HG02981 (cell line): Measurements from ENCODE around the gene LIG1.
"Not testable (repeated sequence)": the region's sequence is repeated elsewhere in the genome, so short reads cannot be mapped to it uniquely, and the experiment has no call there.

Source experiments
- ATAC-seq: cut with Tn5 transposase; IDR thresholded peaks from one replicate; pipeline ENCODE4 v1.9.1; 2021; ENCODE audit warnings: mild to moderate bottlenecking, moderate library complexity; ENCODE audit not compliant: unreplicated experiment

LIG1 gene

DNA sequence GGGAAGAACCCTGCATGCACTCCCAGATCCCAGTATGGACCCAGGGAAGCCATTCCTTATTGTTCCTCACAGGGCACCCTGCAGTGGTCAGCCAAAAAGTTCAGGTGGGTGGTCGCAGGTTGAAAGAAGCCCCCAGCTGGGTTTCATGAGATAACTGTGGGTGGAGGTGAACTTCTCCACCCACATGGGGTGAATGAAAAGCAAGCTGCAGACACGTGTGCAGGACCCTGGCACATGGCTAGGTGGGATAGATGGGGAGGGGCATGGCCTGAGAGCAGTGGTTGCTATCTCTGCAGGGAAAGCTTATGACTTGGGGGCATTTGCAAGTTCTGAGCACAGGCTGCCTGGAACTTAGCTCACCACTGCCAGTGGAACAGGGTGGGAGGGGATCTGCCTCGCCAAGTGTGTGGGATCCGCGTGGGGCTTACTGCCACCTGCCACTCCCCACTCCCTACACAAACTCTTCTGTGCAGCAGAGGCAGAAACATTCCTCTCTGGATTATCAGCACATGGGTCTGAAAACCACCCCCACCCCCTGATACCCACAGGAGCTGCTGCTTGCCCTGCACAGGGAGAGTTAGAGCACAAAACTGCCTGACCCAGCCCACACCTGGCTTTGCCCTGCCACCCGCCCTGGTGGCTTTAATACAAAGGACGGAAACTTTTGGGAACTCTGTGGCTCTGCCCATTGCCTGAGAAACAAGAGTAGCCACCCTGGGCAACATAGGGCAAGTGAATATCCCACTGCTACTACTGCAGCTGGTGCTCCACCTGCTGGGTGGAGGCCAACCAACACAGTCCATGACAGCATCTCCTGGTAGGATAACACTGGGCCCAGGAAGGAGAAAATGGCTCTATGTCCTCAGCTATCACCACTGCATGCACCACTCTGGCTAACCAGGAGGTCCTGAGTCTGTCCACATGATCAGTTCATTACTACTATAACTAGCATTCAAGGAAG is 84.0 kb downstream of the LIG1 start:
- ATAC-seq, result no peak

DNA sequence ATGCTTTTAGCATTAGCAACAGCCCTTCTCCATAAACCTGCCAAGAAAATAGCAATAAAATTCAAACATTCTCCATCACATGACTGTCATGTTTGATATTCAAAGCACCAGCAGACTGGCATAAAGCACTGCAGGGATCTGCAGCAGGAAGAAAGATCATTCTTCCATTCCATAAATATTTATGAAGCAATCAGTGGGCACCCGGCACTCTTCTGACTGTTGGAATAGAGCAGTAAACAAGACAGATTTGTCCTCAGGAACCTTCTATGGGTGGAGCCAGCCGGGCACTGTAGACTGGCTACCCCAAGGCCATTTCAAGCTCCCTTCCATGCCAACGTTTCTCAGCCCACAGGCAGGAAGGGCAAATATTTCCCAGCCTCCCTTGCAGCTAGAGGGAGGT is 85.1 kb downstream of the LIG1 start:
- no peak for ATAC-seq

DNA sequence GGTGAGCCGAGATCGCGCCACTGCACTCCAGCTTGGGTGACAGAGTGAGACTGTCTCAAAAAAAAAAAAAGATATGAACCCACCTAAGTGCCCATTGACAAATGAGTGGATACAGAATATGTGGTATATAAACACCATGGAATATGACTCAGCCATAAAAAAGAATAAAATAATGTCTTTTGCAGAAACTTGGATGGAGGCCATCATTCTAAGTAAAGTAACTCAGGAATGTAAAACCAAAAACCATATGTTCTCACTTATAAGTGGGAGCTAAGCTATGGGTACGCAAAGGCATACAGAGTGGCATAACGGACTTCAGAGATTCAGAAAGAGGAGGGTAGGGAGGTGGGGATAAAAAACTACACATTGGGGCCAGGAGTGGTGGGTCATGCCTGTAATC is 89.0 kb downstream of the LIG1 start:
- no peak for ATAC-seq

DNA sequence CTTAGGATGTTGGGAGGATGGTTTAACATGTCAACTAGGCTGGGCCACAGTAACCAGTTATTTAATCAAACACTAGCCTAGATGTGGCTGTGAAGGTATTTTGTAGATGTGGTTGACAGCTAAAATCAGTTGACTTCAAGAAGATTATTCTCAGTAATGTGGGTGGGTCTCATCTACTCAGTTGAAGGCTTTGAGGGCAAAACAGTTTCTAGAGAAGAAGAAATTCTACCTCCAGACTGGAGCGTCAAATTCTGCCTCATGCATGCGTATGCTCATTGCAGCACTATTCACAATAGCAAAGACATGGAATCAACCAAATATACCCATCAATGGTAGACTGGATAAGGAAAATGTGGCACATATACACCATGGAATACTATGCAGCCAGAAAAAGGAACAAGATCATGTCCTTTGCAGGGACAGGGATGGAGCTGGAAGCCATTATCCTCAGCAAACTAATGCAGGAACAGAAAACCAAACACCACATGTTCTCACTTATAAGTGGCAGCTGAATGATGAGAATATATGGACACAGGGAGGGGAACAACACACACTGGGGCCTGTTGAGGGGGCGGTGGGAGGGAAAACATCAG is 99.9 kb downstream of the LIG1 start:
- ATAC-seq, result not testable (repeated sequence)

DNA sequence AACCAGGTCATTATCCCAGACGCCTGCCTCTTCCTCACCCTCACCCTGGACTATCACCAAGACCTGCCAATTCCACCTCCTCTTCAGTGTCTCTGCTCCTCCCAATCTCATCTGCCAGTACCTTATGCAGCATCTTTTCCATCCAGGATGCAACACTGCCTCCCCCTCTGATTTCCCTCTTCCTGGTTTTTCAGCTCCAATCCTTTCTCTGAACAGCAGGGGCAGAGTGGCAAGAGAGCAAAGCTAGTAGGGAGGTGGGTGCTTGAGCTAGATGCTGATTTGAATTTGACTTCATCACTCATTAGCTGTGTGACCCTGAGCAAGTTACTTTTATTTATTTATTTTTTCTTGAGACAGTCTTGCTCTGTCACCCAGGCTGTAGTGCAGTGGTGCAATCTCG is 100.7 kb downstream of the LIG1 start:
- no peak for ATAC-seq
